Brain microvascular endothelial cell (primary cell): Measurements from ENCODE around the gene RP2.

Source experiments
- DNase-seq: peaks from one replicate; pipeline ENCODE4 v3.0.0-alpha.2; 2020
- H3K27ac ChIP-seq: fragments of 250-450 bp; sonication (Bioruptor Pico); 2 replicates; pipeline ENCODE4 v1.5.1; 2020; ENCODE audit warnings: mild to moderate bottlenecking, moderate library complexity
- H3K27me3 ChIP-seq: fragments of 250-450 bp; sonication (Bioruptor Pico); replicated peaks from 2 replicates; pipeline ENCODE4 v1.5.1; 2020; ENCODE audit warnings: mild to moderate bottlenecking
- H3K36me3 ChIP-seq: fragments of 250-450 bp; sonication (Bioruptor Pico); replicated peaks from 2 replicates; pipeline ENCODE4 v1.5.1; 2020; ENCODE audit warnings: mild to moderate bottlenecking
- H3K4me3 ChIP-seq: 2 replicates; pipeline ENCODE4 v1.5.1; 2011; ENCODE audit warnings: low read depth, mild to moderate bottlenecking, control low read depth, low read length, moderate library complexity
- in situ Hi-C: cut with HindIII; loops from 2 replicates; pipeline ENCODE4 v1.10.0; 2017; ENCODE audit warnings: low sequenced_read_pairs, low pct_ligation_motif_present
- TF ChIP-seq, protein P1 (sequence below): IDR thresholded peaks from 2 replicates; pipeline ENCODE4 v1.5.1; 2011; ENCODE audit warnings: low read depth, mild to moderate bottlenecking, moderate library complexity, low read length, control low read depth, inconsistent platforms; ENCODE audit errors: missing control alignments

RP2 gene

DNA sequence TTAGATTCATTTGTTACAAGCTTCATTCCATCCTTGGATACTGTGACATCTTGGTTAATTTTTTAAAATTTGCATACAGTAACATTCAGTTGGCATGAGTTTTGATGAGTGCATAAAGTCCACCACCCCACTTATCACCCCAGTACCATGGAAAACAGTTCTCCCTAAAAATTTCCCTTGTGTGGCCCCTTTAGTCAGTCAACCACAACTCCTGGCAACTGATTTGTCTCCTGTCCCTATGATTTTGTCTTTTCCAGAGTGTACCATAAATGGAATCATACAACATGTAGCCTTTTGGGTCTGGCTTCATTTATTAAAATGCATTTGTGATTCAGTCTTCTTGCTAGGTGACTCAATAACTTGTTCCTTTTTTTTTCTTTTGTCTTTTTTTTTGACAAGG lies 29.9 kb downstream of the RP2 start:
- in situ Hi-C loops = no loop called here
- TF ChIP-seq, protein P1, sequence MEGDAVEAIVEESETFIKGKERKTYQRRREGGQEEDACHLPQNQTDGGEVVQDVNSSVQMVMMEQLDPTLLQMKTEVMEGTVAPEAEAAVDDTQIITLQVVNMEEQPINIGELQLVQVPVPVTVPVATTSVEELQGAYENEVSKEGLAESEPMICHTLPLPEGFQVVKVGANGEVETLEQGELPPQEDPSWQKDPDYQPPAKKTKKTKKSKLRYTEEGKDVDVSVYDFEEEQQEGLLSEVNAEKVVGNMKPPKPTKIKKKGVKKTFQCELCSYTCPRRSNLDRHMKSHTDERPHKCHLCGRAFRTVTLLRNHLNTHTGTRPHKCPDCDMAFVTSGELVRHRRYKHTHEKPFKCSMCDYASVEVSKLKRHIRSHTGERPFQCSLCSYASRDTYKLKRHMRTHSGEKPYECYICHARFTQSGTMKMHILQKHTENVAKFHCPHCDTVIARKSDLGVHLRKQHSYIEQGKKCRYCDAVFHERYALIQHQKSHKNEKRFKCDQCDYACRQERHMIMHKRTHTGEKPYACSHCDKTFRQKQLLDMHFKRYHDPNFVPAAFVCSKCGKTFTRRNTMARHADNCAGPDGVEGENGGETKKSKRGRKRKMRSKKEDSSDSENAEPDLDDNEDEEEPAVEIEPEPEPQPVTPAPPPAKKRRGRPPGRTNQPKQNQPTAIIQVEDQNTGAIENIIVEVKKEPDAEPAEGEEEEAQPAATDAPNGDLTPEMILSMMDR = no peak
- Histone ChIP-seq H3K36me3 (no peaks in the 10 kb centered on the region), H3K27ac (no peak overlapping the region), H3K27me3 (no peaks in the 10 kb centered on the region), H3K4me3 (no peak overlapping the region)
- no peak for DNase-seq

DNA sequence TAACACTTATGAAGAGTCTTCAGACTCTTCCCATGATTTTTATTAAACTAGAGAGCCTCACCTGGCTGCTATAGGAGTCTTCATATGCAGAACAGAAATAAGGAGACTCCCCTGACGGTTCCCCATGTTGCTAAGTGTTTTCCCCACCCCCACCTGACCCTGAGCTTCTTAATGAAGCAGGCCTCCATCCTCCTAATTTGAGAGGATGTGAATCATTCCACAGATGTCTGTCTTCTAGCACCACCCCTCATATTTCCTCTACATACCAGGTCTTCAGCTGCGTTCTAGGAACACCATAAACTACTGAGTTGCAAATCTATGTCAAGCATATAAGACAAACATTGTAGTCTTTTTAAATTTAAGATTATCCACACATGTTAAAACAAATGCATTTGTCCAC lies 36.9 kb downstream of the RP2 start:
- TF ChIP-seq, protein P1 = no peak
- no peak overlapping the region for H3K27ac ChIP-seq

GRCh38 chrX:46876901-46877300 lies 40.1 kb downstream of the RP2 start:
- in situ Hi-C loops = no loop called here
- TF ChIP-seq, protein P1 = no peak
- no peak for DNase-seq
- Histone ChIP-seq H3K27me3 (no peaks in the 10 kb centered on the region), H3K27ac (no peak overlapping the region), H3K4me3 (no peak overlapping the region), H3K36me3 (peaks cover 2% of the 10 kb centered on the region)

More for the DNA sequence above, 36.9 kb downstream of the RP2 start:
- H3K27me3 ChIP-seq = no peaks in the 10 kb centered on the region
- H3K36me3 ChIP-seq = no peaks in the 10 kb centered on the region
- in situ Hi-C loops = no loop called here
- no peak for DNase-seq
- H3K4me3 ChIP-seq = no peak overlapping the region

DNA sequence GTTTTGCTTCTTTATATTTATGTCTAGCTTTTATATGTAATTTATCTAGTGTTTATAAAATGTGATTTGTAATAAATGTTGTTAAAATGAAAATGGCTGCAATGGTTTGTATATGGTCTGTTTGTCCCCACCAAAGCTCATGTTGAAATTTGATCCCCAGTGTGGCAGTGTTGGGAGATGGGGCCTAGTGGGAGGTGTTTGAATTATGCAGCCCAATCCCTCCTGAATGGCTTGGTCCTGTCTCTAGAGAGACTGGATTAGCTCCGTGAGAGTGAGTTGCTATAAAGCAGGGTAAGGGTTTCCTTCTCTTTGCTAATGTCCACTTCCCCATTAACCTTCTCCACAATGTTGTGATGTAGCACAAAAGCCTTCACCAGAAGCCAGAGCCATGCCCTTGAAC lies 45.4 kb downstream of the RP2 start:
- H3K27me3 ChIP-seq = no peaks in the 10 kb centered on the region
- H3K4me3 ChIP-seq = no peak overlapping the region
- peaks cover 2% of the 10 kb centered on the region for H3K36me3 ChIP-seq
- TF ChIP-seq, protein P1 = no peak
- no peak overlapping the region for H3K27ac ChIP-seq
- DNase-seq = no peak
- in situ Hi-C loops = no loop called here

DNA sequence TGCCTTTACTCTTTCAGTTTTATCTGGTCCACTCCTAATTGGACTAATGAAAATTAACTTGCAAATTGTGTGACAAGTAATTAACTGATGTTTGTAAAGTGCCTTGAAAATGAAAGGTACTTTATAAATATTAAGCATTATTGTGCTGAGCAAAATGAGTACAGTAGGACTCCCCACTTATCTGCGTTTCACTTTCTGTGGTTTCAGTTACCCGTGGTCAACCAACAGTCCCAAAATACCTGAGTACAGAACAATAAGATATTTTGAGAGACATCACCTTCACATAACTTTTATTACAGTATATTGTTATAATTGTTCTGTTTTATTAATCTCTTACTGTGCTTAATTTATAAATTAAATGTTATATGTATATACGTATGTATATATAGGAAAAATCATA lies 48.0 kb downstream of the RP2 start:
- Histone ChIP-seq H3K4me3 (no peak overlapping the region), H3K27ac (no peak overlapping the region), H3K36me3 (peaks cover 2% of the 10 kb centered on the region), H3K27me3 (no peaks in the 10 kb centered on the region)
- in situ Hi-C loops = no loop called here
- TF ChIP-seq, protein P1 = no peak
- no peak for DNase-seq

DNA sequence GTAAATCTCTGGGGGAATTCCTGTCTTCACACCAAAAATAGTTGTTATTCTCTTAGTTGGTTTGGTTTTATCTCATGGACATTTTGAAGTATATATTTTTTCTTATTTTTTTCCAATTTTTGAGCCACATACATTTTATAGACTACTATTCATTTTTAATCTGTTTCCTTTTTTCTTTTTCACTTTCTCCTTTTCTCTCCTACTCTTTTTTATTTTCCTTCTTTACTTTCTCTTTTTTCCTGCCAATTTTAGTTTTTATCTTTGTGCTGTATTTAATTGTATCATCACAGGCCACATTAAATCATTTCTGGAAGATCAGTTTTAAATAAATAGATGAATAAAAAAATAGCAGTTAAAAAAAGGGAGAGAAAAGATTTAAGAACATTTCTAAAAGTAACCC lies 61.4 kb downstream of the RP2 start:
- Histone ChIP-seq H3K36me3 (no peaks in the 10 kb centered on the region), H3K27ac (no peak overlapping the region), H3K4me3 (no peak overlapping the region), H3K27me3 (no peaks in the 10 kb centered on the region)
- TF ChIP-seq, protein P1 = no peak
- in situ Hi-C loops = no loop called here
- no peak for DNase-seq
